Activated T-cell treated with anti-CD3 and anti-CD28 coated beads for 4 hours (primary cell): ENCODE measurements around the gene ACAT1.
"Not testable (repeated sequence)": the region's sequence is repeated elsewhere in the genome, so short reads cannot be mapped to it uniquely, and the experiment has no call there.

Source experiments
- DNase-seq: peaks from one replicate; pipeline ENCODE4 v3.0.0-alpha.2; 2020

The ACAT1 gene

GRCh38 chr11:108148556-108148955 lies 27.2 kb downstream of the ACAT1 start:
- DNase-seq = no peak

GRCh38 chr11:108154591-108154990 lies 33.2 kb downstream of the ACAT1 start:
- DNase-seq = no peak

DNA sequence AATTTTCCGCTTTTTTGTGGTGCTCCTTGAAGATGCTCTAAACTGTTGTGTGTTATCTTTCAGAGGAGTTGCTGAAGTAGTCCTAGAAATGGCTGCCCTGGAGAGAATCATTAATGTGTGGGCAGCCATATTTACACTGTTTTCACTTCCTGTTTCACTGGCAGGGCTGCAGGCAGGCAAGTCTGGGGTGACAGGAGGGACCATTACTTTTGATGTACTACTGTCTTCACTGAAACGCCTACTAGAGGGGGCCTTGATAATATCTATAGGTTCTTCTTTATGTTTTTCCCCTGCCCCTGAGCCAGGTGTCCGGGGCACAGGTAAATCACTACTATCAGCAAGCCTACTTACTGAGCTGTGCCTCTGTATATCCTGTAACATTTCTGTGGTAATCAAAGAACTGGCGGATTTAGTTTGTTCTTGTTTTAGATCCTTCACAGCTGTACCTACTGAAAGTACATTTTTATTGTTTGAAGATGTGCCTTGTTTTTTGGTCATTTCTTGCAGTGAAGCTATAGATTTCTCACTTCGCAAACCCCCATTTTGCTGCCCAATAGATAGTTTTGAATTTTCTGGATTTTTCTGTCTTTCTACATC lies 39.7 kb downstream of the ACAT1 start:
- no peak for DNase-seq

- not testable (repeated sequence) for DNase-seq
These were observed 41.5 kb downstream of the ACAT1 start for GRCh38 chr11:108162878-108163277.

DNA sequence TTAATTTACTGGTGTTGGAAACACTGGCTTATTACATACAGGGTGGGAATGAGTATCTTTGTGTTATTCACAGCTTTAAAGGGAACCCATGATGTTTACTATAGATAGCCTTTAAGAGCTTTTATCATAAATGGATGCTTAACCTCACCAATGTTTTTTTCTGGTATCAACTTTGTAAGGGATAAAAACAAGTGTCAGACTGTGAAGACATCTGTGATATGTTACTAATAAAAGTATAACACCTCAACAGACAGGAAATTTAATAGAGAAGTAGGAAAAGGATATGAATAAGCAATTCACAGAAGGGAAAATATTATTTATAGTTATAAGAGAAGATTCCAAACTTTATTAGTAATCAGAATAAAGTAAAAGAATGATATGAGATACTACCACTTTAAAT lies 46.3 kb downstream of the ACAT1 start:
- DNase-seq = no peak

GRCh38 chr11:108170184-108170583 lies 48.8 kb downstream of the ACAT1 start:
- DNase-seq = no peak

DNA sequence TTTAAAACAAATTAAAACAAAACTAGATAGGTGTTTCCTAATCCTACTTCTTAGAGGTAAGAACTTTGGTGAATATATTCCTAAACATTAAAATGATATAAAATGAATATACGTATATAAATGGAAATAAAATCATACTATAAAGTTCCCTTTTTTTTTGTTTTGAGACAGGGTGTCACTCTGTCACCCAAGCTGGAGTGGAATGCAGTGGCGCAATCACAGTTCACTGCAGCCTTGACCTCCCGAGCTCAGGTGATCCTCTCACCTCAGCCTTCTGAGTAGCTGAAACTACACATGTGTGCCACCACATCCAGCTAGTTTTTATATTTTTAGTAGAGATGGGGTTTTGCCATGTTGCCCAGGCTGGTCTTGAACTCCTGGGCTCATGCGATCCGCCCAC lies 56.2 kb downstream of the ACAT1 start:
- no peak for DNase-seq

DNA sequence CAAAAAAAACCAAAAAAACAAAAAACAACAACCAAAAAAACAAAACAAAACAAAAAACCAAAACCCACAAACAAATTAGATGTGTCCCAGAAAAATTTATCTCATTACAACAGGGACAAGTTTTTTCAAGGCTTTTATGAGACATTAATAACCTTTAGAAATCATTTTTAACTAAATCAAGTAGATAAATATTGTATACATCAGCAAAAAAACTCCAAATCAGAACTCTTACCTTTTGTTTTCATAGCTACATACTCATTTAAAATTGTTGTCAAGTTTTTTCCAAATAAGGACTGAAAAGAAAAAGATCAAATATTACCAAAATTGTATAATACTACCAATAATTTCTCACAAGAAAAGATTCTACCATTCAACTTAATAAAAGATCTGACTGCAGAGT lies 72.4 kb downstream of the ACAT1 start:
- DNase-seq = no peak

GRCh38 chr11:108196901-108197300 lies 75.5 kb downstream of the ACAT1 start:
- DNase-seq = no peak
